K562 (cell line): Measurements from ENCODE around the gene KAT14. TPM values are rescaled to one million over a fixed set of nuclear protein-coding genes. Genes with fewer than 3 reads are reported as not detected.

Source experiments
- ATAC-seq: fragments of 200-7000 bp; cut with Tn5 transposase; 3 replicates; pipeline ENCODE4 v1.9.1; 2020; ENCODE audit warnings: moderate library complexity
- BruUV-seq: library from RNA; stranded (reverse); fragments of 400-500 nt; replicated peaks from 2 replicates; lab custom pipeline; 2021; lab: Mats Ljungman, UMichigan
- CTCF ChIA-PET: fragments of 300-600 bp; formaldehyde crosslinking; extraction: SDS; loops from one replicate; lab custom pipeline; 2021; ENCODE audit warnings: low intra/inter-chr PET ratio; lab: Yijun Ruan, JAX
- POLR2A ChIA-PET: fragments of 300-600, 350-650 bp; sonication (Branson Sonifier 250); formaldehyde crosslinking; extraction: SDS; loops from one replicate; lab custom pipeline; 2021; ENCODE audit warnings: antibody characterized with exemption, inconsistent platforms; lab: Yijun Ruan, JAX
- DNase-seq, 4 experiments: peaks; one replicate each; pipeline versions ENCODE4 v3.0.0 to v3.0.0-alpha.2; 2011 to 2018; ENCODE audit warnings: low spot score in 3 of 4, mixed read lengths in 3 of 4; ENCODE audit errors: extremely low read depth in 1 of 4
- FAIRE-seq: peaks from 2 replicates; lab custom pipeline; 2011; peaks lifted over from hg19 to GRCh38; lab: Jason Lieb, UNC
- H2AFZ ChIP-seq: 2 replicates; pipeline ENCODE4 v1.6.0; 2011; ENCODE audit warnings: low read depth, low read length, control low read depth, inconsistent platforms
- H3K27ac ChIP-seq: fragments of 200-600 bp; 3 replicates; pipeline ENCODE4 v1.8.0; 2011; ENCODE audit warnings: low read depth, mild to moderate bottlenecking, control low read depth, inconsistent platforms, low read length, moderate library complexity, mixed read lengths; ENCODE audit errors: extremely low read depth
- H3K27me3 ChIP-seq, 2 experiments: fragments of 300-600 bp in 1 of 2; 2 replicates in 1 of 2; 3 replicates in 1 of 2; pipeline versions ENCODE4 v1.6.0 to v1.8.0; 2011; ENCODE audit warnings: inconsistent platforms in 2 of 2, low read length in 2 of 2, mild to moderate bottlenecking in 1 of 2, mixed read lengths in 1 of 2, moderate library complexity in 1 of 2; ENCODE audit not compliant: control insufficient read depth in 2 of 2, insufficient read depth in 2 of 2
- H3K36me3 ChIP-seq: fragments of 300-600 bp; 3 replicates; pipeline ENCODE4 v1.8.0; 2011; ENCODE audit warnings: mild to moderate bottlenecking, low read length, inconsistent platforms; ENCODE audit not compliant: control insufficient read depth, insufficient read depth
- H3K4me1 ChIP-seq, 2 experiments: fragments of 200-600 bp in 1 of 2; replicated peaks in 1 of 2; 2 replicates in 1 of 2; 3 replicates in 1 of 2; pipeline versions ENCODE4 v1.5.1 to v1.8.0; 2011; ENCODE audit warnings: inconsistent platforms in 2 of 2, low read length in 2 of 2, mild to moderate bottlenecking in 1 of 2, mixed read lengths in 1 of 2, moderate library complexity in 1 of 2; ENCODE audit not compliant: control insufficient read depth in 2 of 2, insufficient read depth in 2 of 2
- H3K4me2 ChIP-seq: 2 replicates; pipeline ENCODE4 v1.6.1; 2011; ENCODE audit warnings: low read length, control low read depth, inconsistent platforms, mixed read lengths; ENCODE audit not compliant: insufficient read depth
- H3K4me3 ChIP-seq: fragments of 200-600 bp; sonication (generic), shearing (Covaris generic); 2 replicates; pipeline ENCODE4 v1.5.1; 2016; ENCODE audit warnings: control low read depth, inconsistent platforms
- H3K79me2 ChIP-seq: fragments of 200-600 bp; 3 replicates; pipeline ENCODE4 v1.8.0; 2011; ENCODE audit warnings: low read length, inconsistent platforms; ENCODE audit not compliant: control insufficient read depth, insufficient read depth
- H3K9ac ChIP-seq, 2 experiments: 2 replicates each; pipeline versions ENCODE4 v1.6.0 to v1.6.1; 2011; ENCODE audit warnings: low read depth in 2 of 2, low read length in 2 of 2, control low read depth in 1 of 2, inconsistent platforms in 1 of 2, mild to moderate bottlenecking in 1 of 2, mixed read lengths in 1 of 2; ENCODE audit not compliant: insufficient read depth in 1 of 2
- H3K9me1 ChIP-seq: one replicate; pipeline ENCODE4 v1.6.0; 2011; ENCODE audit warnings: inconsistent platforms, mild to moderate bottlenecking, low read length, moderate library complexity; ENCODE audit not compliant: control insufficient read depth, insufficient read depth
- H3K9me3 ChIP-seq: replicated peaks from 2 replicates; pipeline ENCODE4 v1.5.1; 2011; ENCODE audit warnings: low read depth, low read length, inconsistent platforms; ENCODE audit not compliant: control insufficient read depth, insufficient read depth
- H4K20me1 ChIP-seq: replicated peaks from 2 replicates; pipeline ENCODE4 v1.6.1; 2011; ENCODE audit warnings: low read length, inconsistent platforms, mixed read lengths; ENCODE audit not compliant: control insufficient read depth, insufficient read depth
- BCL6 ChIP-seq: fragments of 250-450 bp; sonication (Bioruptor Pico); IDR thresholded peaks from 2 replicates; pipeline ENCODE4 v1.4.0; 2020
- CC2D1A ChIP-seq: fragments of 450-650 bp; IDR thresholded peaks from 2 replicates; pipeline ENCODE4 v1.6.1; 2017; ENCODE audit warnings: mild to moderate bottlenecking
- E2F3 ChIP-seq: fragments of 250-450 bp; sonication (Bioruptor Pico); IDR thresholded peaks from 2 replicates; pipeline ENCODE4 v1.4.0; 2020; ENCODE audit warnings: mild to moderate bottlenecking
- EGR1 ChIP-seq: fragments of 450-650 bp; conservative IDR thresholded peaks from 2 replicates; pipeline ENCODE4 v1.6.1; 2017; ENCODE audit warnings: mild to moderate bottlenecking
- ETS2 ChIP-seq: IDR thresholded peaks from 2 replicates; pipeline ENCODE4 v1.6.1; 2016; ENCODE audit warnings: borderline replicate concordance, missing genetic modification characterization, mild to moderate bottlenecking, moderate library complexity, missing compliant biosample characterization; ENCODE audit not compliant: poor library complexity, severe bottlenecking
- HDAC6 ChIP-seq: IDR thresholded peaks from 2 replicates; pipeline ENCODE4 v1.6.1; 2012; ENCODE audit warnings: low read depth, mild to moderate bottlenecking, control low read depth, inconsistent platforms, low read length, moderate library complexity
- HNRNPK ChIP-seq: fragments of 200-400 bp; formaldehyde crosslinking; IDR thresholded peaks from one replicate; pipeline ENCODE4 v1.6.1; 2018; ENCODE audit warnings: mild to moderate bottlenecking, low read depth, low read length; ENCODE audit not compliant: poor library complexity, severe bottlenecking
- KDM1A ChIP-seq, 2 experiments: fragments of 450-650 bp; IDR thresholded peaks; 2 replicates each; pipeline ENCODE4 v1.6.1; 2016; ENCODE audit warnings: mild to moderate bottlenecking in 2 of 2
- KLF6 ChIP-seq: fragments of 250-450 bp; sonication (Bioruptor Pico); IDR thresholded peaks from 2 replicates; pipeline ENCODE4 v1.4.0; 2020; ENCODE audit warnings: mild to moderate bottlenecking, moderate library complexity, borderline replicate concordance
- MECOM ChIP-seq: fragments of 250-450 bp; sonication (Bioruptor Pico); IDR thresholded peaks from 2 replicates; pipeline ENCODE4 v1.8.0; 2022; ENCODE audit warnings: inconsistent platforms
- NFE2 ChIP-seq: IDR thresholded peaks from 2 replicates; pipeline ENCODE4 v1.6.1; 2014; ENCODE audit warnings: antibody characterized with exemption, low read depth
- POLR2A ChIP-seq: fragments of 450-650 bp; conservative IDR thresholded peaks from 2 replicates; pipeline ENCODE4 v1.6.1; 2016
- RAD51 ChIP-seq: fragments of 450-650 bp; IDR thresholded peaks from 2 replicates; pipeline ENCODE4 v1.7.1; 2016; ENCODE audit warnings: low read depth, mild to moderate bottlenecking, borderline replicate concordance
- RBM22 ChIP-seq: fragments of 200-400 bp; formaldehyde crosslinking; IDR thresholded peaks from 2 replicates; pipeline ENCODE4 v1.6.1; 2018; ENCODE audit warnings: low read length, low read depth; ENCODE audit not compliant: poor library complexity, severe bottlenecking
- SIX5 ChIP-seq, 2 experiments: IDR thresholded peaks; 2 replicates each; pipeline ENCODE4 v1.6.1; 2011; ENCODE audit warnings: low read length in 2 of 2, borderline replicate concordance in 1 of 2, low read depth in 1 of 2, mild to moderate bottlenecking in 1 of 2, moderate library complexity in 1 of 2; ENCODE audit not compliant: insufficient read depth in 1 of 2
- SMAD3 ChIP-seq: fragments of 450-650 bp; formaldehyde crosslinking; conservative IDR thresholded peaks from 2 replicates; pipeline ENCODE4 v1.4.0; 2020; ENCODE audit warnings: mild to moderate bottlenecking
- ZKSCAN1 ChIP-seq: fragments of 150-350 bp; IDR thresholded peaks from 2 replicates; pipeline ENCODE4 v1.6.1; 2016; ENCODE audit warnings: low read depth, low read length
- ZNF707 ChIP-seq: fragments of 250-450 bp; sonication (Bioruptor Pico); conservative IDR thresholded peaks from 2 replicates; pipeline ENCODE4 v1.8.0; 2022; ENCODE audit warnings: inconsistent platforms, mild to moderate bottlenecking, moderate library complexity
- WGBS: fragments of 100-300 bp; shearing (Covaris generic); methylation state at CpG from one replicate; pipeline ENCODE4 v1.1.6; 2016; ENCODE audit warnings: low coverage, mixed read lengths; ENCODE audit not compliant: insufficient coverage; ENCODE audit errors: missing lambda C conversion rate; 5-methylcytosine and 5-hydroxymethylcytosine counted together
- in situ Hi-C: fragments of 300-500 bp; cut with MboI; formaldehyde crosslinking; loops from 4 replicates; pipeline ENCODE4 v1.15.0; 2018; ENCODE audit warnings: inconsistent platforms, mixed read lengths
- intact Hi-C: fragments of 100-400 bp; cut with micrococcal nuclease; formaldehyde crosslinking; loops from 2 replicates; pipeline ENCODE4 v1.14.2; 2022
- polyA plus RNA-seq, 8 experiments: library from polyadenylated mRNA; depleted of rRNA in 4 of 8; stranded (reverse) in 5 of 8; unstranded in 3 of 8; fragments of >200 nt; fragmentation: Nextera tagmentation in 2 of 8; fragmentation: Illumina TruSeq in 1 of 8; extraction: Ambion mirVana in 2 of 8; extraction: Trizol in 1 of 8; gene quantifications; 2 replicates each; pipeline versions ENCODE4 v1.2.1 to v1.2.3, GENCODE V29; 2011 to 2014; ENCODE audit warnings: inconsistent platforms in 1 of 8, missing spikeins in 1 of 8
- total RNA-seq, 7 experiments: library from RNA; depleted of rRNA in 6 of 7; stranded (reverse); fragments of >200 nt in 6 of 7; fragmentation: Illumina TruSeq in 2 of 7; extraction: Trizol in 2 of 7; gene quantifications; 2 replicates each; pipeline versions ENCODE4 v1.2.1 to v1.2.3, GENCODE V29; 2011 to 2021; ENCODE audit warnings: low replicate concordance in 1 of 7
- TF ChIP-seq, protein P1 (sequence below): sonication (generic); formaldehyde crosslinking; IDR thresholded peaks from 2 replicates; pipeline ENCODE4 v1.8.0; 2022; ENCODE audit warnings: mild to moderate bottlenecking, low read depth, missing genetic modification reagents
- TF ChIP-seq, protein P2 (sequence below): fragments of 450-650 bp; IDR thresholded peaks from 2 replicates; pipeline ENCODE4 v1.7.0; 2016; ENCODE audit warnings: borderline replicate concordance

KAT14 gene
- total and polyA plus RNA-seq, 9 of the 15 experiments (the other 6 are each of a cell fraction or from before 2014, with no cell fraction given) = 1.7 to 7.2 (median 5.6) TPM

- TF ChIP-seq RAD51 = no peak
Observed at GRCh38 chr20:18139832-18140231, 2.2 kb downstream of the KAT14 start (continued).

DNA sequence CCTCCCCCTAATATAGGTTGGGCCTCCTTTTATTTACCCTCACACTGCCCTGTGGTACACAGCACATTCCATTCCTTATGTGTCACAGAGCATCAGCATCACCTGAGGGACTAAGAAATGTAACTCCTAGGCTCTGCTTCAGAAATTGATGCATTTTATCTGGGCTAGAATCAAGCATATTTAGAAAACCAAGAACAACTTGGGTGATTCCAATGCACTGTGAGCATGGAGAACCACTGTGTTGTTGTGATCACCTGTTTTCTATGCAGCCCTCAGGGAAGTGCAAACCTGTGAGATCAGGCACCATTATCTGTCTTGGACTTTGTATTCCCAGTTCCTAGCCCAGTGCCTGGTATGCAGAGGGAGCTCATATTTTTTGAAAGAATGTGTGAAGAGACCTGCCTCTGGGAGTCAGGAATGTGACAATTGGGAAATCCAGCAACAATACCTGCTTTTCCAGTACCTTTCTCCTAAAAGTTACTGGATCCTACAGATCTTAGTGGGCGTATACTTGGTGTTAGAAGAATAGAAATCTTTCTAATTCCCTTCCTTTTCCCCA lies 7.0 kb downstream of the KAT14 start:
- TF ChIP-seq CC2D1A (no peak), ZKSCAN1 (no peak), ZNF707 (CRISPR knock-in tag) (no peak), HDAC6 (no peak), MECOM (CRISPR knock-in tag) (no peak), KDM1A (IDR thresholded peaks at IDR 0.05) (no peak), ETS2 (no peak), BCL6 (no peak), E2F3 (CRISPR knock-in tag) (no peak), SIX5 (IDR thresholded peaks at IDR 0.05; ENCODE audit: borderline replicate concordance in 1 of 2, insufficient read depth in 1 of 2, low read depth in 1 of 2, low read length in 2 of 2) (no peak), EGR1 (no peak), SMAD3 (no peak), RBM22 (no peak), HNRNPK (no peak), POLR2A (no peak), NFE2 (no peak), KLF6 (CRISPR knock-in tag) (no peak)
- TF ChIP-seq, protein P1, sequence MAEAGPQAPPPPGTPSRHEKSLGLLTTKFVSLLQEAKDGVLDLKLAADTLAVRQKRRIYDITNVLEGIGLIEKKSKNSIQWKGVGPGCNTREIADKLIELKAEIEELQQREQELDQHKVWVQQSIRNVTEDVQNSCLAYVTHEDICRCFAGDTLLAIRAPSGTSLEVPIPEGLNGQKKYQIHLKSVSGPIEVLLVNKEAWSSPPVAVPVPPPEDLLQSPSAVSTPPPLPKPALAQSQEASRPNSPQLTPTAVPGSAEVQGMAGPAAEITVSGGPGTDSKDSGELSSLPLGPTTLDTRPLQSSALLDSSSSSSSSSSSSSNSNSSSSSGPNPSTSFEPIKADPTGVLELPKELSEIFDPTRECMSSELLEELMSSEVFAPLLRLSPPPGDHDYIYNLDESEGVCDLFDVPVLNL (CRISPR knock-in tag) = no peak
- TF ChIP-seq, protein P2, sequence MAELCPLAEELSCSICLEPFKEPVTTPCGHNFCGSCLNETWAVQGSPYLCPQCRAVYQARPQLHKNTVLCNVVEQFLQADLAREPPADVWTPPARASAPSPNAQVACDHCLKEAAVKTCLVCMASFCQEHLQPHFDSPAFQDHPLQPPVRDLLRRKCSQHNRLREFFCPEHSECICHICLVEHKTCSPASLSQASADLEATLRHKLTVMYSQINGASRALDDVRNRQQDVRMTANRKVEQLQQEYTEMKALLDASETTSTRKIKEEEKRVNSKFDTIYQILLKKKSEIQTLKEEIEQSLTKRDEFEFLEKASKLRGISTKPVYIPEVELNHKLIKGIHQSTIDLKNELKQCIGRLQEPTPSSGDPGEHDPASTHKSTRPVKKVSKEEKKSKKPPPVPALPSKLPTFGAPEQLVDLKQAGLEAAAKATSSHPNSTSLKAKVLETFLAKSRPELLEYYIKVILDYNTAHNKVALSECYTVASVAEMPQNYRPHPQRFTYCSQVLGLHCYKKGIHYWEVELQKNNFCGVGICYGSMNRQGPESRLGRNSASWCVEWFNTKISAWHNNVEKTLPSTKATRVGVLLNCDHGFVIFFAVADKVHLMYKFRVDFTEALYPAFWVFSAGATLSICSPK = no peak
- BruUV-seq = no TSS peak
- Histone ChIP-seq H3K9me1 (no peaks in the 10 kb centered on the region), H3K79me2 (peaks cover 6% of the 10 kb centered on the region), H3K36me3 (peaks cover 8% of the 10 kb centered on the region; the same call in 1 of the 3 replicates), H2AFZ (no peak overlapping the region), H3K27me3 (no peaks in the 10 kb centered on the region), H3K9ac (no peak overlapping the region), H3K9me3 (no peaks in the 10 kb centered on the region), H4K20me1 (no peaks in the 10 kb centered on the region), H3K27ac (no peak overlapping the region), H3K4me3 (no peak overlapping the region), H3K4me1 (no peaks in the 10 kb centered on the region), H3K4me2 (no peak overlapping the region)
- CTCF ChIA-PET = no interaction called here
- FAIRE-seq (no peak), ATAC-seq (no peak), DNase-seq (no peak)
- in situ Hi-C loops = no loop called here
- WGBS = 86% methylated on average over 1 of the region's 1 CpG
- intact Hi-C loops = no loop called here
- POLR2A ChIA-PET = no interaction called here
